Spleen (tissue), 11 donors: ENCODE results near the gene CDK19. TPM values are rescaled to one million over a fixed set of nuclear protein-coding genes. Genes with fewer than 3 reads are reported as not detected.
"Not testable (repeated sequence)": the region's sequence is repeated elsewhere in the genome, so short reads cannot be mapped to it uniquely, and the experiment has no call there.

Experiments used
- DNase-seq: peaks from one replicate; pipeline ENCODE4 v3.0.0-alpha.2; 2020
- H3K27ac ChIP-seq, 8 donors: fragments of 200-600 bp; sonication (generic) in 7 of 8; 1 replicate in 4 of 8; 2 replicates in 4 of 8; pipeline versions ENCODE4 v1.5.0 to v1.8.0; 2016 to 2021; ENCODE audit warnings: inconsistent platforms in 4 of 8, mild to moderate bottlenecking in 4 of 8, moderate library complexity in 1 of 8
- H3K27me3 ChIP-seq, 7 donors: fragments of 200-600 bp; sonication (generic) in 6 of 7; replicated peaks in 1 of 7; 1 replicate in 4 of 7; 2 replicates in 3 of 7; pipeline versions ENCODE4 v1.5.0 to v1.8.0; 2016 to 2021; ENCODE audit warnings: inconsistent platforms in 3 of 7, mild to moderate bottlenecking in 1 of 7
- H3K36me3 ChIP-seq, 6 donors: fragments of 200-600 bp; sonication (generic) in 5 of 6; 1 replicate in 4 of 6; 2 replicates in 2 of 6; pipeline versions ENCODE4 v1.5.0 to v1.8.0; 2016 to 2021; ENCODE audit warnings: inconsistent platforms in 2 of 6
- H3K4me1 ChIP-seq, 6 donors: fragments of 200-600 bp; sonication (generic) in 5 of 6; 1 replicate in 3 of 6; 2 replicates in 3 of 6; pipeline versions ENCODE4 v1.5.0 to v1.8.0; 2016 to 2021; ENCODE audit warnings: inconsistent platforms in 3 of 6
- H3K4me3 ChIP-seq, 8 donors: fragments of 200-600 bp; sonication (generic) in 7 of 8; 1 replicate in 4 of 8; 2 replicates in 4 of 8; pipeline versions ENCODE4 v1.5.0 to v1.8.0; 2016 to 2021; ENCODE audit warnings: inconsistent platforms in 4 of 8, mild to moderate bottlenecking in 4 of 8, moderate library complexity in 2 of 8
- H3K9me3 ChIP-seq, 8 donors: fragments of 200-600 bp; sonication (generic) in 7 of 8; 1 replicate in 4 of 8; 2 replicates in 4 of 8; pipeline versions ENCODE4 v1.5.0 to v1.8.0; 2016 to 2021; ENCODE audit warnings: inconsistent platforms in 4 of 8
- CTCF ChIP-seq, 11 experiments: fragments of 200-600 bp in 7 of 11; fragments of 450-650 bp in 4 of 11; sonication (generic) in 4 of 11; IDR thresholded peaks in 8 of 11; conservative IDR thresholded peaks in 3 of 11; 1 replicate in 7 of 11; 2 replicates in 4 of 11; pipeline versions ENCODE4 v1.4.0 to v1.8.0; 2016 to 2021; ENCODE audit warnings: antibody characterized with exemption in 11 of 11, inconsistent platforms in 4 of 11, mild to moderate bottlenecking in 1 of 11
- POLR2A ChIP-seq, 3 donors: fragments of 450-650 bp; IDR thresholded peaks; one replicate each; pipeline ENCODE4 v1.5.1; 2017; ENCODE audit warnings: antibody characterized with exemption in 3 of 3, mild to moderate bottlenecking in 1 of 3
- POLR2AphosphoS5 ChIP-seq, 3 donors: sonication (generic); formaldehyde crosslinking; IDR thresholded peaks; one replicate each; pipeline ENCODE4 v1.5.1; 2017; ENCODE audit warnings: antibody characterized with exemption in 3 of 3
- WGBS, 5 donors: extraction: QIAGEN DNeasy Blood & Tissue Kit in 3 of 5; methylation state at CpG; one replicate each; pipeline versions ENCODE4 v1.1.5 to v1.1.7; 2013 to 2018; 5-methylcytosine and 5-hydroxymethylcytosine counted together
- intact Hi-C: fragments of 100-400 bp; cut with DNase I; formaldehyde crosslinking; loops from one replicate; pipeline ENCODE4 v1.15.0; 2023; ENCODE audit warnings: low total_unique reads
- polyA plus RNA-seq, 3 donors: library from polyadenylated mRNA; stranded (reverse); fragments of 200-250 nt; gene quantifications; one replicate each; pipeline ENCODE4 v1.2.1, GENCODE V29; 2013
- total RNA-seq, 7 donors: library from RNA; depleted of rRNA in 3 of 7; stranded (reverse); fragments of >200 nt in 3 of 7; fragmentation: NEBNext Ultra II Directional in 4 of 7; extraction: Animal tissue kit (Norgen Biotek cat#: 25700) in 4 of 7; gene quantifications; one replicate each; pipeline versions ENCODE4 v1.1.0 to v1.2.1, GENCODE V29; 2016 to 2021
- donor health status: healthy with polysubstance abuse.
- donor health status: DM: no; HTN: no; CAD: no; lungs with moderate emphysema.
- donor health status: DM: no; HTN: no; CAD: no.
- donor health status: Bipolar disorder and iron deficiency.
- donor health status: healthy.
- donor health status: DM: no; HTN: no; CAD: no.
- donor health status: DM: yes; HTN: yes; CAD: no.

Gene CDK19
- total and polyA plus RNA-seq, 10 donors, result 7.9 to 29.8 (median 21.7) TPM

- 85 to 95% (median 90%) methylated on average over 4 of the region's 4 CpGs for WGBS, 5 donors
- Histone ChIP-seq H3K9me3 (no peaks in the 10 kb centered on the region), H3K27me3 (no peaks in the 10 kb centered on the region), H3K27ac (no peak overlapping the region), H3K4me1 (peaks cover 0 to 12% (median 0%) of the 10 kb centered on the region in 6 donors), H3K4me3 (no peak overlapping the region), H3K36me3 (no peaks in the 10 kb centered on the region)
- intact Hi-C loops, result no loop called here
- no peak for TF ChIP-seq CTCF (IDR thresholded peaks at IDR 0.05 in 8 of 11, conservative IDR thresholded peaks at IDR 0.05 in 3 of 11)
- TF ChIP-seq POLR2AphosphoS5 (IDR thresholded peaks at IDR 0.05), result no peak
- TF ChIP-seq POLR2A (IDR thresholded peaks at IDR 0.05), result no peak
- no peak for DNase-seq
Measured at GRCh38 chr6:110757926-110758325, 57.3 kb downstream of the CDK19 start.

GRCh38 chr6:110756817-110757216 is 58.5 kb downstream of the CDK19 start:
- WGBS, 5 donors, result 64 to 72% (median 69%) methylated on average over 2 of the region's 2 CpGs
- no peak overlapping the region for H3K4me3 ChIP-seq
- no peak for DNase-seq
- intact Hi-C loops, result no loop called here
- H3K4me1 ChIP-seq, result peaks cover 0 to 7% (median 0%) of the 10 kb centered on the region in 6 donors
- H3K36me3 ChIP-seq, result no peaks in the 10 kb centered on the region
- H3K27me3 ChIP-seq, result no peaks in the 10 kb centered on the region
- H3K27ac ChIP-seq, result no peak overlapping the region
- no peaks in the 10 kb centered on the region for H3K9me3 ChIP-seq
- TF ChIP-seq POLR2AphosphoS5 (IDR thresholded peaks at IDR 0.05) (no peak), POLR2A (IDR thresholded peaks at IDR 0.05) (no peak), CTCF (IDR thresholded peaks at IDR 0.05 in 8 of 11, conservative IDR thresholded peaks at IDR 0.05 in 3 of 11) (no peak)

- Histone ChIP-seq H3K36me3 (no peaks in the 10 kb centered on the region), H3K9me3 (no peaks in the 10 kb centered on the region), H3K27me3 (no peaks in the 10 kb centered on the region), H3K4me3 (no peak overlapping the region), H3K4me1 (peaks cover 0 to 15% (median 8%) of the 10 kb centered on the region in 6 donors), H3K27ac (no peak overlapping the region)
- DNase-seq, result no peak
- TF ChIP-seq POLR2AphosphoS5 (IDR thresholded peaks at IDR 0.05) (no peak), CTCF (IDR thresholded peaks at IDR 0.05 in 8 of 11, conservative IDR thresholded peaks at IDR 0.05 in 3 of 11) (no peak), POLR2A (IDR thresholded peaks at IDR 0.05) (no peak)
- intact Hi-C loops, result no loop called here
- WGBS, 5 donors, result 87 to 94% (median 91%) methylated on average over 3 of the region's 3 CpGs
Measured at GRCh38 chr6:110755411-110755834, 59.8 kb downstream of the CDK19 start.

GRCh38 chr6:110753936-110754668 is 61.2 kb downstream of the CDK19 start:
- H3K27ac ChIP-seq, H3K9me3 ChIP-seq, intact Hi-C loops, H3K36me3 ChIP-seq, DNase-seq, H3K4me3 ChIP-seq, H3K27me3 ChIP-seq: not testable (repeated sequence)
- WGBS, 5 donors, result 95 to 99% (median 98%) methylated on average over 9 of the region's 9 CpGs
- H3K4me1 ChIP-seq, result peaks cover 0 to 23% (median 11%) of the 10 kb centered on the region in 6 donors
